WTC11 (cell line): ENCODE results near the gene MNDA. TPM values are rescaled to one million over a fixed set of nuclear protein-coding genes. Genes with fewer than 3 reads are reported as not detected.

ENCODE experiments used
- ATAC-seq: fragments of 200-7000 bp; cut with Tn5 transposase; 2 replicates; pipeline ENCODE4 v1.10.0; 2021; ENCODE audit warnings: mild to moderate bottlenecking, moderate library complexity
- CTCF ChIA-PET: fragments of 300-600 bp; sonication (Branson Sonifier 250); formaldehyde crosslinking; loops from one replicate; lab custom pipeline; 2021; ENCODE audit warnings: antibody characterized with exemption; lab: Charles Lee
- POLR2A ChIA-PET: fragments of 350-600 bp; sonication (Branson Sonifier 250); formaldehyde crosslinking; loops from one replicate; lab custom pipeline; 2021; ENCODE audit warnings: antibody characterized with exemption; lab: Charles Lee
- DNase-seq: peaks from one replicate; pipeline ENCODE4 v3.0.0; 2021; ENCODE audit warnings: low spot score
- H3K27ac Mint-ChIP-seq: 2 replicates; pipeline ENCODE4 v1.8.0; 2021; ENCODE audit warnings: mixed read lengths
- H3K27me3 Mint-ChIP-seq: 2 replicates; pipeline ENCODE4 v1.8.0; 2021; ENCODE audit warnings: low read depth, mild to moderate bottlenecking, moderate library complexity, mixed read lengths
- H3K36me3 Mint-ChIP-seq: 2 replicates; pipeline ENCODE4 v1.8.0; 2021; ENCODE audit warnings: mixed read lengths
- H3K4me1 Mint-ChIP-seq: 2 replicates; pipeline ENCODE4 v1.8.0; 2022; ENCODE audit warnings: mixed read lengths
- H3K4me3 Mint-ChIP-seq: 2 replicates; pipeline ENCODE4 v1.8.0; 2021; ENCODE audit warnings: mild to moderate bottlenecking, moderate library complexity, mixed read lengths
- H3K9me3 Mint-ChIP-seq: 2 replicates; pipeline ENCODE4 v1.8.0; 2021; ENCODE audit warnings: mixed read lengths
- CBFB ChIP-seq: sonication (generic); formaldehyde crosslinking; IDR thresholded peaks from 2 replicates; pipeline ENCODE4 v1.8.1; 2022; ENCODE audit warnings: mild to moderate bottlenecking, low read depth, missing genetic modification reagents
- CREB1 ChIP-seq: sonication (generic); formaldehyde crosslinking; IDR thresholded peaks from 2 replicates; pipeline ENCODE4 v1.8.0; 2023; ENCODE audit warnings: mild to moderate bottlenecking, missing genetic modification reagents
- E2F4 ChIP-seq: sonication (generic); formaldehyde crosslinking; IDR thresholded peaks from 2 replicates; pipeline ENCODE4 v1.8.1; 2022; ENCODE audit warnings: low read depth, mild to moderate bottlenecking, moderate library complexity, missing genetic modification reagents, borderline replicate concordance
- ELF4 ChIP-seq: sonication (generic); formaldehyde crosslinking; IDR thresholded peaks from 2 replicates; pipeline ENCODE4 v1.8.1; 2022; ENCODE audit warnings: low read depth, mild to moderate bottlenecking, moderate library complexity, missing genetic modification reagents
- ETV6 ChIP-seq: sonication (generic); formaldehyde crosslinking; IDR thresholded peaks from 2 replicates; pipeline ENCODE4 v1.8.1; 2022; ENCODE audit warnings: mild to moderate bottlenecking, missing genetic modification reagents
- FOXK1 ChIP-seq: sonication (generic); formaldehyde crosslinking; IDR thresholded peaks from 2 replicates; pipeline ENCODE4 v1.8.0; 2022; ENCODE audit warnings: mild to moderate bottlenecking, moderate library complexity, missing genetic modification reagents
- FOXP1 ChIP-seq: sonication (generic); formaldehyde crosslinking; IDR thresholded peaks from 2 replicates; pipeline ENCODE4 v1.8.0; 2022; ENCODE audit warnings: missing genetic modification reagents, mild to moderate bottlenecking, moderate library complexity, borderline replicate concordance
- GRHL2 ChIP-seq: fragments of 250-450 bp; sonication (Bioruptor Pico); IDR thresholded peaks from 2 replicates; pipeline ENCODE4 v1.8.0; 2022; ENCODE audit warnings: mild to moderate bottlenecking, moderate library complexity; ENCODE audit not compliant: insufficient replicate concordance, severe bottlenecking
- GTF2I ChIP-seq: fragments of 250-450 bp; sonication (Bioruptor Pico); conservative IDR thresholded peaks from 2 replicates; pipeline ENCODE4 v1.4.0; 2021; ENCODE audit warnings: mild to moderate bottlenecking
- HMGA2 ChIP-seq: fragments of 250-450 bp; sonication (Bioruptor Pico); IDR thresholded peaks from 2 replicates; pipeline ENCODE4 v1.4.0; 2021; ENCODE audit warnings: mild to moderate bottlenecking, moderate library complexity
- IRF2 ChIP-seq: sonication (generic); formaldehyde crosslinking; IDR thresholded peaks from 2 replicates; pipeline ENCODE4 v1.8.0; 2022; ENCODE audit warnings: low read depth, missing genetic modification reagents, borderline replicate concordance
- KAT7 ChIP-seq: sonication (generic); formaldehyde crosslinking; IDR thresholded peaks from 2 replicates; pipeline ENCODE4 v1.8.1; 2023; ENCODE audit warnings: missing genetic modification reagents, mild to moderate bottlenecking, borderline replicate concordance
- MYBL2 ChIP-seq: sonication (generic); formaldehyde crosslinking; IDR thresholded peaks from 2 replicates; pipeline ENCODE4 v1.8.1; 2023; ENCODE audit warnings: mild to moderate bottlenecking, moderate library complexity, missing genetic modification reagents
- NFATC4 ChIP-seq: fragments of 250-450 bp; sonication (Bioruptor Pico); IDR thresholded peaks from 2 replicates; pipeline ENCODE4 v1.9.0; 2021; ENCODE audit warnings: mild to moderate bottlenecking
- NFE2L1 ChIP-seq: sonication (generic); formaldehyde crosslinking; IDR thresholded peaks from 2 replicates; pipeline ENCODE4 v1.8.1; 2023; ENCODE audit warnings: missing genetic modification reagents
- NR3C1 ChIP-seq: sonication (generic); formaldehyde crosslinking; conservative IDR thresholded peaks from 2 replicates; pipeline ENCODE4 v1.8.1; 2023; ENCODE audit warnings: low read depth, mild to moderate bottlenecking, missing genetic modification reagents
- SMAD4 ChIP-seq: sonication (generic); formaldehyde crosslinking; IDR thresholded peaks from 2 replicates; pipeline ENCODE4 v1.8.0; 2022; ENCODE audit warnings: mild to moderate bottlenecking, missing genetic modification reagents
- SOX15 ChIP-seq: fragments of 250-450 bp; sonication (Bioruptor Pico); IDR thresholded peaks from 2 replicates; pipeline ENCODE4 v1.9.0; 2021; ENCODE audit warnings: mild to moderate bottlenecking
- SP1 ChIP-seq: sonication (generic); formaldehyde crosslinking; conservative IDR thresholded peaks from 2 replicates; pipeline ENCODE4 v1.8.1; 2022; ENCODE audit warnings: missing genetic modification reagents
- ZBTB21 ChIP-seq: sonication (generic); formaldehyde crosslinking; IDR thresholded peaks from 2 replicates; pipeline ENCODE4 v1.8.1; 2023; ENCODE audit warnings: mild to moderate bottlenecking, missing genetic modification reagents, borderline replicate concordance
- ZNF121 ChIP-seq: sonication (generic); formaldehyde crosslinking; IDR thresholded peaks from 2 replicates; pipeline ENCODE4 v1.8.0; 2023; ENCODE audit warnings: missing genetic modification reagents
- ZNF281 ChIP-seq: sonication (generic); formaldehyde crosslinking; IDR thresholded peaks from 2 replicates; pipeline ENCODE4 v1.8.0; 2023; ENCODE audit warnings: mild to moderate bottlenecking, missing genetic modification reagents
- ZNF532 ChIP-seq: fragments of 250-450 bp; sonication (Bioruptor Pico); IDR thresholded peaks from 2 replicates; pipeline ENCODE4 v1.9.0; 2021; ENCODE audit warnings: mild to moderate bottlenecking, borderline replicate concordance
- ZNF671 ChIP-seq: fragments of 250-450 bp; sonication (Bioruptor Pico); IDR thresholded peaks from 2 replicates; pipeline ENCODE4 v1.8.0; 2021; ENCODE audit warnings: mild to moderate bottlenecking
- total RNA-seq: library from RNA; stranded (reverse); gene quantifications from 3 replicates; pipeline ENCODE4 v1.2.3, GENCODE V29; 2021
- TF ChIP-seq, protein P1 (sequence below): sonication (generic); formaldehyde crosslinking; IDR thresholded peaks from 2 replicates; pipeline ENCODE4 v1.8.0; 2023; ENCODE audit warnings: missing genetic modification reagents
- TF ChIP-seq, protein P2 (sequence below): sonication (generic); formaldehyde crosslinking; conservative IDR thresholded peaks from 2 replicates; pipeline ENCODE4 v1.8.1; 2023; ENCODE audit warnings: mild to moderate bottlenecking, low read depth, missing genetic modification reagents, moderate library complexity

The MNDA gene
- total RNA-seq, 1 experiment from 2014 or later: 0.09 TPM

GRCh38 chr1:158809256-158809655 lies 21.9 kb upstream of the MNDA start:
- POLR2A ChIA-PET: no interaction called here
- no peak overlapping the region for H3K4me3 Mint-ChIP-seq
- DNase-seq (no peak), ATAC-seq (no peak)
- H3K27ac Mint-ChIP-seq: no peak overlapping the region
- peaks cover 3% of the 10 kb centered on the region; the same call in 1 of the 2 replicates for H3K27me3 Mint-ChIP-seq
- CTCF ChIA-PET: no interaction called here
- H3K9me3 Mint-ChIP-seq: no peaks in the 10 kb centered on the region
- no peaks in the 10 kb centered on the region for H3K4me1 Mint-ChIP-seq
- no peaks in the 10 kb centered on the region for H3K36me3 Mint-ChIP-seq
- TF ChIP-seq, protein P1, sequence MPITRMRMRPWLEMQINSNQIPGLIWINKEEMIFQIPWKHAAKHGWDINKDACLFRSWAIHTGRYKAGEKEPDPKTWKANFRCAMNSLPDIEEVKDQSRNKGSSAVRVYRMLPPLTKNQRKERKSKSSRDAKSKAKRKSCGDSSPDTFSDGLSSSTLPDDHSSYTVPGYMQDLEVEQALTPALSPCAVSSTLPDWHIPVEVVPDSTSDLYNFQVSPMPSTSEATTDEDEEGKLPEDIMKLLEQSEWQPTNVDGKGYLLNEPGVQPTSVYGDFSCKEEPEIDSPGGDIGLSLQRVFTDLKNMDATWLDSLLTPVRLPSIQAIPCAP (CRISPR knock-in tag): no peak
- no peak for TF ChIP-seq E2F4 (CRISPR knock-in tag)
- no peak for TF ChIP-seq ZNF671 (CRISPR knock-in tag)
- TF ChIP-seq FOXK1 (CRISPR knock-in tag): no peak
- TF ChIP-seq GTF2I (CRISPR knock-in tag): no peak
- no peak for TF ChIP-seq NFE2L1
- no peak for TF ChIP-seq ZNF121
- no peak for TF ChIP-seq ZNF281 (CRISPR knock-in tag)
- no peak for TF ChIP-seq SMAD4
- TF ChIP-seq ELF4 (CRISPR knock-in tag): no peak
- TF ChIP-seq NFATC4 (CRISPR knock-in tag): no peak
- TF ChIP-seq GRHL2 (CRISPR knock-in tag): no peak
- TF ChIP-seq KAT7 (CRISPR knock-in tag): no peak
- TF ChIP-seq HMGA2: no peak
- no peak for TF ChIP-seq CBFB (CRISPR knock-in tag)
- TF ChIP-seq, protein P2, sequence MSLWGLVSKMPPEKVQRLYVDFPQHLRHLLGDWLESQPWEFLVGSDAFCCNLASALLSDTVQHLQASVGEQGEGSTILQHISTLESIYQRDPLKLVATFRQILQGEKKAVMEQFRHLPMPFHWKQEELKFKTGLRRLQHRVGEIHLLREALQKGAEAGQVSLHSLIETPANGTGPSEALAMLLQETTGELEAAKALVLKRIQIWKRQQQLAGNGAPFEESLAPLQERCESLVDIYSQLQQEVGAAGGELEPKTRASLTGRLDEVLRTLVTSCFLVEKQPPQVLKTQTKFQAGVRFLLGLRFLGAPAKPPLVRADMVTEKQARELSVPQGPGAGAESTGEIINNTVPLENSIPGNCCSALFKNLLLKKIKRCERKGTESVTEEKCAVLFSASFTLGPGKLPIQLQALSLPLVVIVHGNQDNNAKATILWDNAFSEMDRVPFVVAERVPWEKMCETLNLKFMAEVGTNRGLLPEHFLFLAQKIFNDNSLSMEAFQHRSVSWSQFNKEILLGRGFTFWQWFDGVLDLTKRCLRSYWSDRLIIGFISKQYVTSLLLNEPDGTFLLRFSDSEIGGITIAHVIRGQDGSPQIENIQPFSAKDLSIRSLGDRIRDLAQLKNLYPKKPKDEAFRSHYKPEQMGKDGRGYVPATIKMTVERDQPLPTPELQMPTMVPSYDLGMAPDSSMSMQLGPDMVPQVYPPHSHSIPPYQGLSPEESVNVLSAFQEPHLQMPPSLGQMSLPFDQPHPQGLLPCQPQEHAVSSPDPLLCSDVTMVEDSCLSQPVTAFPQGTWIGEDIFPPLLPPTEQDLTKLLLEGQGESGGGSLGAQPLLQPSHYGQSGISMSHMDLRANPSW: no peak

GRCh38 chr1:158809862-158810261 lies 21.3 kb upstream of the MNDA start:
- POLR2A ChIA-PET: no interaction called here
- H3K27me3 Mint-ChIP-seq: peaks cover 3% of the 10 kb centered on the region; the same call in 1 of the 2 replicates
- CTCF ChIA-PET: no interaction called here
- no peak for DNase-seq
- H3K9me3 Mint-ChIP-seq: no peaks in the 10 kb centered on the region
- no peak overlapping the region for H3K4me3 Mint-ChIP-seq
- no peaks in the 10 kb centered on the region for H3K36me3 Mint-ChIP-seq
- no peaks in the 10 kb centered on the region for H3K4me1 Mint-ChIP-seq
- H3K27ac Mint-ChIP-seq: no peak overlapping the region
- no peak for ATAC-seq
- TF ChIP-seq MYBL2: no peak
- TF ChIP-seq SP1 (CRISPR knock-in tag): no peak
- no peak for TF ChIP-seq CREB1 (CRISPR knock-in tag)
- no peak for TF ChIP-seq ETV6 (CRISPR knock-in tag)
- no peak for TF ChIP-seq NFE2L1
- TF ChIP-seq IRF2 (CRISPR knock-in tag): no peak
- no peak for TF ChIP-seq FOXP1 (CRISPR knock-in tag)
- TF ChIP-seq ZBTB21 (CRISPR knock-in tag): no peak
- TF ChIP-seq NR3C1 (CRISPR knock-in tag): no peak
- TF ChIP-seq, protein P1 (CRISPR knock-in tag): no peak
- TF ChIP-seq SOX15: no peak
- TF ChIP-seq ZNF532 (CRISPR knock-in tag): no peak
